Astrocyte (in vitro differentiated cells and primary cell): ENCODE data around the gene HES2. TPM values are rescaled to one million over a fixed set of nuclear protein-coding genes. Genes with fewer than 3 reads are reported as not detected.

Source experiments
- DNase-seq: peaks from one replicate; pipeline ENCODE4 v3.0.0-alpha.2; 2010; ENCODE audit warnings: low read depth
- FAIRE-seq: peaks from 2 replicates; lab custom pipeline; 2011; peaks lifted over from hg19 to GRCh38; lab: Jason Lieb, UNC
- H2AFZ ChIP-seq: 2 replicates; pipeline ENCODE4 v1.6.0; 2012; ENCODE audit warnings: low read depth, low read length, inconsistent platforms
- H3K27ac ChIP-seq: 2 replicates; pipeline ENCODE4 v1.5.1; 2011; ENCODE audit warnings: low read depth, low read length, inconsistent platforms
- H3K27me3 ChIP-seq: 2 replicates; pipeline ENCODE4 v1.6.0; 2011; ENCODE audit warnings: low read length, inconsistent platforms; ENCODE audit not compliant: insufficient read depth
- H3K36me3 ChIP-seq: 2 replicates; pipeline ENCODE4 v1.5.1; 2011; ENCODE audit warnings: low read length, inconsistent platforms; ENCODE audit not compliant: insufficient read depth
- H3K4me1 ChIP-seq: 2 replicates; pipeline ENCODE4 v1.5.1; 2011; ENCODE audit warnings: low read length, inconsistent platforms; ENCODE audit not compliant: insufficient read depth
- H3K4me2 ChIP-seq: 2 replicates; pipeline ENCODE4 v1.6.0; 2012; ENCODE audit warnings: low read length, inconsistent platforms
- H3K4me3 ChIP-seq: 2 replicates; pipeline ENCODE4 v1.5.1; 2011; ENCODE audit warnings: low read depth, mild to moderate bottlenecking, low read length, inconsistent platforms; ENCODE audit not compliant: insufficient read depth
- H3K79me2 ChIP-seq: 2 replicates; pipeline ENCODE4 v1.6.0; 2012; ENCODE audit warnings: mild to moderate bottlenecking, low read length, inconsistent platforms; ENCODE audit not compliant: insufficient read depth
- H3K9ac ChIP-seq: 2 replicates; pipeline ENCODE4 v1.6.0; 2012; ENCODE audit warnings: mild to moderate bottlenecking, low read length, inconsistent platforms
- H3K9me3 ChIP-seq: 2 replicates; pipeline ENCODE4 v1.5.1; 2012; ENCODE audit warnings: low read depth, mild to moderate bottlenecking, low read length, inconsistent platforms; ENCODE audit not compliant: insufficient read depth
- H4K20me1 ChIP-seq: 2 replicates; pipeline ENCODE4 v1.6.0; 2012; ENCODE audit warnings: low read length, inconsistent platforms; ENCODE audit not compliant: insufficient read depth
- H3K27ac Mint-ChIP-seq: one replicate; pipeline ENCODE4 v1.8.0; 2021; ENCODE audit warnings: mild to moderate bottlenecking, mixed read lengths; ENCODE audit not compliant: unreplicated experiment
- H3K27me3 Mint-ChIP-seq: one replicate; pipeline ENCODE4 v1.8.0; 2021; ENCODE audit warnings: low read depth, mixed read lengths; ENCODE audit not compliant: unreplicated experiment
- H3K36me3 Mint-ChIP-seq: one replicate; pipeline ENCODE4 v1.8.0; 2021; ENCODE audit warnings: low read depth, mixed read lengths; ENCODE audit not compliant: unreplicated experiment
- H3K4me1 Mint-ChIP-seq: one replicate; pipeline ENCODE4 v1.8.0; 2021; ENCODE audit warnings: low read depth, mixed read lengths; ENCODE audit not compliant: unreplicated experiment
- H3K4me3 Mint-ChIP-seq: one replicate; pipeline ENCODE4 v1.8.0; 2021; ENCODE audit warnings: mild to moderate bottlenecking, moderate library complexity, mixed read lengths; ENCODE audit not compliant: unreplicated experiment
- H3K9me3 Mint-ChIP-seq: one replicate; pipeline ENCODE4 v1.8.0; 2021; ENCODE audit warnings: mild to moderate bottlenecking, mixed read lengths; ENCODE audit not compliant: unreplicated experiment
- EZH2 ChIP-seq: IDR thresholded peaks from 2 replicates; pipeline ENCODE4 v1.6.1; 2012; ENCODE audit warnings: mild to moderate bottlenecking, low read length, inconsistent platforms; ENCODE audit not compliant: insufficient read depth
- total RNA-seq: library from RNA; stranded (reverse); gene quantifications from 2 replicates; pipeline ENCODE4 v1.2.1, GENCODE V29; 2021
- TF ChIP-seq, protein P1 (sequence below): IDR thresholded peaks from 2 replicates; pipeline ENCODE4 v1.5.1; 2011; ENCODE audit warnings: low read depth, mild to moderate bottlenecking, inconsistent platforms, low read length, moderate library complexity; ENCODE audit not compliant: insufficient read depth

Gene HES2
- total RNA-seq, 1 donor from 2014 or later: 3.0 TPM

DNA sequence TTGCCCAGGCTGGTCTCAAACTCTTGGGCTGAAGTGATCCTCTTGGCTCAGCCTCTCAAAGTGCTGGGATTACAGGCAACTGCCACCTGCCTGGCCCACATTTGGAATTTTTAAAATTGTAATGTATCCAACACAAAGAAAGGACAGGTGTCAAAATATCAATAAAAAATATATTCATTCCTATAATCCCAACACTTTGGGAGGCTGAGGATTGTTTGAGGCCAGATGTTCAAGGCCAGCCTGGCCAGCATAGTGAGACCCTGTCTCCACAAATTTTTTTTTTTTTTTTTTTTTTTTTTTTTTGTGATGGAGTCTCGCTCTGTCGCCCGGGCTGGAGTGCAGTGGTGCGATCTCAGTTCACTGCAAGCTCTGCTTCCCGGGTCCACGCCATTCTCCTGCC, 10.0 kb downstream of the HES2 start:
- no peak overlapping the region for H3K9ac ChIP-seq
- H3K36me3 ChIP-seq: no peaks in the 10 kb centered on the region
- no peaks in the 10 kb centered on the region for H3K79me2 ChIP-seq
- Mint-ChIP-seq H3K36me3 (no peaks in the 10 kb centered on the region), H3K27ac (no peak overlapping the region), H3K9me3 (no peaks in the 10 kb centered on the region), H3K4me3 (no peak overlapping the region), H3K4me1 (peaks cover 3% of the 10 kb centered on the region), H3K27me3 (peaks cover 16% of the 10 kb centered on the region)
- TF ChIP-seq EZH2: no peak
- TF ChIP-seq, protein P1, sequence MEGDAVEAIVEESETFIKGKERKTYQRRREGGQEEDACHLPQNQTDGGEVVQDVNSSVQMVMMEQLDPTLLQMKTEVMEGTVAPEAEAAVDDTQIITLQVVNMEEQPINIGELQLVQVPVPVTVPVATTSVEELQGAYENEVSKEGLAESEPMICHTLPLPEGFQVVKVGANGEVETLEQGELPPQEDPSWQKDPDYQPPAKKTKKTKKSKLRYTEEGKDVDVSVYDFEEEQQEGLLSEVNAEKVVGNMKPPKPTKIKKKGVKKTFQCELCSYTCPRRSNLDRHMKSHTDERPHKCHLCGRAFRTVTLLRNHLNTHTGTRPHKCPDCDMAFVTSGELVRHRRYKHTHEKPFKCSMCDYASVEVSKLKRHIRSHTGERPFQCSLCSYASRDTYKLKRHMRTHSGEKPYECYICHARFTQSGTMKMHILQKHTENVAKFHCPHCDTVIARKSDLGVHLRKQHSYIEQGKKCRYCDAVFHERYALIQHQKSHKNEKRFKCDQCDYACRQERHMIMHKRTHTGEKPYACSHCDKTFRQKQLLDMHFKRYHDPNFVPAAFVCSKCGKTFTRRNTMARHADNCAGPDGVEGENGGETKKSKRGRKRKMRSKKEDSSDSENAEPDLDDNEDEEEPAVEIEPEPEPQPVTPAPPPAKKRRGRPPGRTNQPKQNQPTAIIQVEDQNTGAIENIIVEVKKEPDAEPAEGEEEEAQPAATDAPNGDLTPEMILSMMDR: no peak
- DNase-seq: no peak
- H3K27ac ChIP-seq: no peak overlapping the region
- peaks cover 11% of the 10 kb centered on the region for H3K27me3 ChIP-seq
- peaks cover 11% of the 10 kb centered on the region for H3K4me1 ChIP-seq
- no peaks in the 10 kb centered on the region for H3K9me3 ChIP-seq
- no peaks in the 10 kb centered on the region for H4K20me1 ChIP-seq
- H3K4me3 ChIP-seq: no peak overlapping the region
- no peak overlapping the region for H2AFZ ChIP-seq
- H3K4me2 ChIP-seq: no peak overlapping the region
- FAIRE-seq: no peak

DNA sequence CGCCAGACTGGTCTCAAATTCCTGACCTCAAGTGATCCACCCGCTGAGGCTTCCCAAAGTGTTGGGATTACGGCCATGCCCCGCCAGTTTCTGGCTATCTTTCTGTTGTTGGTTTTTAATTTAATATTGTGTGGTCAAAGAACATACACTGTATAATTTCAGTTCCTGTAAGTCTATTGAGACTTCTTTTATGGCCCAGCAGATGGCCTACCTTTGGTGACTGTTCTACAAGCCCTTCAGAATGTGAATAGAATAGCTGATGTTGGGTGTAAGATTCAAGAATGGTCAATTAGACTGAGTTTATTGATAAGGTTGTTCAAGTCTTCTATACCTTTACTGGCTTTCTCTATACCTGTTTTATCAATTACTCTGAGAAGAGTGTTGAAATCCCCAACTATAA, 10.7 kb downstream of the HES2 start:
- no peaks in the 10 kb centered on the region for H3K9me3 Mint-ChIP-seq
- no peak for DNase-seq
- no peak overlapping the region for H3K4me2 ChIP-seq
- H4K20me1 ChIP-seq: no peaks in the 10 kb centered on the region
- no peak overlapping the region for H3K27ac Mint-ChIP-seq
- peaks cover 17% of the 10 kb centered on the region for H3K27me3 Mint-ChIP-seq
- no peaks in the 10 kb centered on the region for H3K4me1 Mint-ChIP-seq
- H3K9me3 ChIP-seq: no peaks in the 10 kb centered on the region
- H3K36me3 ChIP-seq: no peaks in the 10 kb centered on the region
- no peak for FAIRE-seq
- no peak overlapping the region for H3K4me3 ChIP-seq
- H3K36me3 Mint-ChIP-seq: no peaks in the 10 kb centered on the region
- no peak overlapping the region for H2AFZ ChIP-seq
- H3K27me3 ChIP-seq: peaks cover 11% of the 10 kb centered on the region
- H3K4me1 ChIP-seq: peaks cover 6% of the 10 kb centered on the region
- H3K27ac ChIP-seq: no peak overlapping the region
- no peak overlapping the region for H3K4me3 Mint-ChIP-seq
- no peak overlapping the region for H3K9ac ChIP-seq
- H3K79me2 ChIP-seq: no peaks in the 10 kb centered on the region
- no peak for TF ChIP-seq EZH2
- TF ChIP-seq, protein P1: no peak

DNA sequence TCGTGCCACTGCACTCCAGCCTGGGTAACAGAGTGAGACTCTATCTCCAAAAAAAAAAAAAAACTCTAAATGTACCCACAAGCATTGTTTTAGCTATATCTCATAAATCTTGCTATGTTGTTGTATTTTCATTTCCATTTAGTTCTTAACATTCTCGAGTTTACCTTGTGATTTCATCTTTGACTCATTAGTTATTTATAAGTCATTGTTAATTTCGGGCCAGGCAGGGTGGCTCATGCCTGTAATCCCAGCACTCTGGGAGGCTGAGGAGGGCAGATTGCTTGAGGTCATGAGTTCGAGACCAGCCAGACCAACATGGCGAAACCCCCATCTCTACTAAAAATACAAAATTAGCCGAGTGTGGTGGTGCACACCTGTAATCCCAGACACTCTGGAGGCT, 11.7 kb downstream of the HES2 start:
- no peaks in the 10 kb centered on the region for H4K20me1 ChIP-seq
- H3K4me3 Mint-ChIP-seq: no peak overlapping the region
- H3K4me3 ChIP-seq: no peak overlapping the region
- no peaks in the 10 kb centered on the region for H3K9me3 ChIP-seq
- H3K9ac ChIP-seq: no peak overlapping the region
- H3K27me3 Mint-ChIP-seq: peaks cover 17% of the 10 kb centered on the region
- peaks cover 4% of the 10 kb centered on the region for H3K4me1 ChIP-seq
- no peaks in the 10 kb centered on the region for H3K4me1 Mint-ChIP-seq
- no peaks in the 10 kb centered on the region for H3K9me3 Mint-ChIP-seq
- peaks cover 11% of the 10 kb centered on the region for H3K27me3 ChIP-seq
- no peak overlapping the region for H3K4me2 ChIP-seq
- H3K27ac ChIP-seq: no peak overlapping the region
- FAIRE-seq (no peak), DNase-seq (no peak)
- no peaks in the 10 kb centered on the region for H3K36me3 Mint-ChIP-seq
- no peak overlapping the region for H3K27ac Mint-ChIP-seq
- no peaks in the 10 kb centered on the region for H3K36me3 ChIP-seq
- no peaks in the 10 kb centered on the region for H3K79me2 ChIP-seq
- TF ChIP-seq, protein P1: no peak
- TF ChIP-seq EZH2: no peak
- no peak overlapping the region for H2AFZ ChIP-seq
